SU-DHL-6 (cell line): ENCODE measurements around the gene RBM4B.

Source experiments
- H2AFZ ChIP-seq: fragments of 200-600 bp; sonication (generic); 2 replicates; pipeline ENCODE4 v1.6.1; 2014; ENCODE audit warnings: low read depth, mild to moderate bottlenecking, moderate library complexity, mixed read lengths, antibody characterized with exemption, low read length; ENCODE audit not compliant: severe bottlenecking
- H3F3A ChIP-seq: fragments of 200-600 bp; shearing (Covaris generic); 2 replicates; pipeline ENCODE4 v1.6.0; 2016; ENCODE audit warnings: antibody characterized with exemption, mild to moderate bottlenecking; ENCODE audit not compliant: insufficient read depth
- H3K27ac ChIP-seq: fragments of 200-600 bp; sonication (generic); 2 replicates; pipeline ENCODE4 v1.5.1; 2016; ENCODE audit warnings: low read depth, mild to moderate bottlenecking, low read length, moderate library complexity, mixed read lengths
- H3K27me3 ChIP-seq: fragments of 200-600 bp; sonication (generic), shearing (Covaris generic); 2 replicates; pipeline ENCODE4 v1.6.0; 2014; ENCODE audit warnings: mild to moderate bottlenecking, low read length
- H3K36me3 ChIP-seq: fragments of 200-600 bp; sonication (generic); 2 replicates; pipeline ENCODE4 v1.6.1; 2014; ENCODE audit warnings: mild to moderate bottlenecking, low read length, mixed read lengths
- H3K4me2 ChIP-seq: fragments of 300-600, 200-600 bp; shearing (Covaris generic), sonication (generic); 2 replicates; pipeline ENCODE4 v1.6.0; 2014; ENCODE audit warnings: low read length, low read depth, mild to moderate bottlenecking; ENCODE audit not compliant: poor library complexity, severe bottlenecking
- H3K4me3 ChIP-seq: fragments of 200-600 bp; sonication (generic); 2 replicates; pipeline ENCODE4 v1.5.1; 2014; ENCODE audit warnings: antibody characterized with exemption, low read length, mild to moderate bottlenecking, mixed read lengths; ENCODE audit not compliant: insufficient read depth, poor library complexity, severe bottlenecking
- H3K79me2 ChIP-seq: fragments of 200-600 bp; sonication (generic); 2 replicates; pipeline ENCODE4 v1.6.1; 2014; ENCODE audit warnings: mild to moderate bottlenecking, low read length, moderate library complexity; ENCODE audit not compliant: insufficient read depth
- H3K9ac ChIP-seq: fragments of 200-600 bp; sonication (generic); 2 replicates; pipeline ENCODE4 v1.7.0; 2014; ENCODE audit warnings: mild to moderate bottlenecking, low read length
- H3K9me2 ChIP-seq: fragments of 200-600 bp; sonication (generic); replicated peaks from 2 replicates; pipeline ENCODE4 v1.6.1; 2014; ENCODE audit warnings: low read length; ENCODE audit not compliant: insufficient read depth
- H3K9me3 ChIP-seq: fragments of 200-600 bp; sonication (generic); 2 replicates; pipeline ENCODE4 v1.6.1; 2014; ENCODE audit warnings: low read length, mixed read lengths; ENCODE audit not compliant: insufficient read depth
- H4K20me1 ChIP-seq: fragments of 200-600 bp; sonication (generic); 2 replicates; pipeline ENCODE4 v1.6.1; 2014; ENCODE audit warnings: low read depth, mild to moderate bottlenecking, antibody characterized with exemption, low read length, moderate library complexity, mixed read lengths
- EZH2phosphoT487 ChIP-seq: fragments of 200-600 bp; sonication (generic), shearing (Covaris generic); conservative IDR thresholded peaks from 2 replicates; pipeline ENCODE4 v1.6.1; 2018; ENCODE audit warnings: mild to moderate bottlenecking, antibody characterized with exemption, low read length, moderate library complexity, mixed read lengths
- TF ChIP-seq, protein P1 (sequence below): fragments of 200-600 bp; sonication (generic); IDR thresholded peaks from one replicate; pipeline ENCODE4 v1.5.1; 2017; ENCODE audit warnings: antibody characterized with exemption, mild to moderate bottlenecking, low read length, moderate library complexity; ENCODE audit not compliant: insufficient read depth, poor library complexity, severe bottlenecking

The RBM4B gene

GRCh38 chr11:66691311-66691980 lies 13.8 kb upstream of the RBM4B start:
- Histone ChIP-seq H3K36me3 (no peaks in the 10 kb centered on the region), H3K9ac (no peak overlapping the region), H3F3A (no peaks in the 10 kb centered on the region), H3K4me3 (no peak overlapping the region), H2AFZ (no peak overlapping the region), H3K9me3 (no peaks in the 10 kb centered on the region), H3K27me3 (no peaks in the 10 kb centered on the region), H3K27ac (no peak overlapping the region), H4K20me1 (no peaks in the 10 kb centered on the region), H3K4me2 (no peak overlapping the region), H3K9me2 (no peaks in the 10 kb centered on the region), H3K79me2 (no peaks in the 10 kb centered on the region)
- no peak for TF ChIP-seq EZH2phosphoT487
- TF ChIP-seq, protein P1, sequence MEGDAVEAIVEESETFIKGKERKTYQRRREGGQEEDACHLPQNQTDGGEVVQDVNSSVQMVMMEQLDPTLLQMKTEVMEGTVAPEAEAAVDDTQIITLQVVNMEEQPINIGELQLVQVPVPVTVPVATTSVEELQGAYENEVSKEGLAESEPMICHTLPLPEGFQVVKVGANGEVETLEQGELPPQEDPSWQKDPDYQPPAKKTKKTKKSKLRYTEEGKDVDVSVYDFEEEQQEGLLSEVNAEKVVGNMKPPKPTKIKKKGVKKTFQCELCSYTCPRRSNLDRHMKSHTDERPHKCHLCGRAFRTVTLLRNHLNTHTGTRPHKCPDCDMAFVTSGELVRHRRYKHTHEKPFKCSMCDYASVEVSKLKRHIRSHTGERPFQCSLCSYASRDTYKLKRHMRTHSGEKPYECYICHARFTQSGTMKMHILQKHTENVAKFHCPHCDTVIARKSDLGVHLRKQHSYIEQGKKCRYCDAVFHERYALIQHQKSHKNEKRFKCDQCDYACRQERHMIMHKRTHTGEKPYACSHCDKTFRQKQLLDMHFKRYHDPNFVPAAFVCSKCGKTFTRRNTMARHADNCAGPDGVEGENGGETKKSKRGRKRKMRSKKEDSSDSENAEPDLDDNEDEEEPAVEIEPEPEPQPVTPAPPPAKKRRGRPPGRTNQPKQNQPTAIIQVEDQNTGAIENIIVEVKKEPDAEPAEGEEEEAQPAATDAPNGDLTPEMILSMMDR = no peak

- no peaks in the 10 kb centered on the region for H3K9me2 ChIP-seq
- no peaks in the 10 kb centered on the region for H3K36me3 ChIP-seq
- no peaks in the 10 kb centered on the region for H3K9me3 ChIP-seq
- H3K4me2 ChIP-seq = no peak overlapping the region
- H3K79me2 ChIP-seq = no peaks in the 10 kb centered on the region
- H4K20me1 ChIP-seq = no peaks in the 10 kb centered on the region
- no peak overlapping the region for H3K27ac ChIP-seq
- TF ChIP-seq, protein P1 = no peak
- no peak for TF ChIP-seq EZH2phosphoT487
- H3K9ac ChIP-seq = no peak overlapping the region
- no peak overlapping the region for H2AFZ ChIP-seq
- no peaks in the 10 kb centered on the region for H3F3A ChIP-seq
- H3K27me3 ChIP-seq = no peaks in the 10 kb centered on the region
- H3K4me3 ChIP-seq = no peak overlapping the region
Measured at GRCh38 chr11:66689661-66690590, 12.2 kb upstream of the RBM4B start.

DNA sequence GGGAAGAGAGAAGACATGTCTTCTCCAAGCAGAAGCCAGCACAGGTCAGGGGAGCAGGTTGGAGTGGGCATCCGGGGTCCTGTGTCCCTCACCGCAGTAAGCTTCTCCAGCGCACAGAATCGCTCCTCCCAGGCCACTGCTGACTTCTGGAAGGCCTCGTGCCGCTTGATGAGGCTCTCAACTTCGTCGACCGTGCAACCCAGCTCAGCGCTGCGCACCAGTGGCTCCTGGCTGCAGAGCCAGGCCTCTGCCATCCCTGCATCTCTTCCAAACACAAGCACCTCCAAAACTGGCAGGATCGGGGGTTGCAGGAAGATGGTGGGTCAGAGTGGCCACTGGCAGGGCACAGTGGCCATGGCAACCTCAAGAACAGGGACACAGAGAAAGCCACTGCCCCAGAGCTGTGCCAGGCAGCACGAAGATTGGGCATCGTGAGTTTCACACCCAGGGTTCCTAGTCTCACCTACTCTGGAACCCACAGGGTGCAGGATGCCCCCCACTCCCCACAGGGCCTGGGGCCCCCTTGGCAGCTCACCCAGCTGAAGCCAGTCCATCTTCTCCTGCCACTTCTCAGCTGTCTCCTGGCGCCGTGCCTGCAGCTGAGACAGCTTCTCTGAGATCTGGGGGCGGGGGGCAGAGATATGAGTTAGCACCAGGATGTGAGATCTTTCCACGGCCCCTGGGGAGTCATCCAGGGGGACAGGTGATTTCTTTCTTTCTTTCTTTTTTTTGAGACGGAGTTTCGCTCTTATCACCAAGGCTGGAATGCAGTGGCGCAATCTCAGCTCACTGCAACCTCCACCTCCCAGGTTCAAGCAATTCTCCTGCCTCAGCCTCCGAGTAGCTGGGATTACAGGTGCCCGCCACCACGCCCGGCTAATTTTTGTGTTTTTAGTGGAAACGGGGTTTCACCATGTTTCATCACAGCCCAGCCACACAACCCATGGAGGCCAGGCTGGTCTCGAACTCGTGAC lies 11.2 kb upstream of the RBM4B start:
- TF ChIP-seq, protein P1 = no peak
- TF ChIP-seq EZH2phosphoT487 = no peak
- Histone ChIP-seq H3K4me3 (no peak overlapping the region), H3K9me3 (no peaks in the 10 kb centered on the region), H3K27ac (no peak overlapping the region), H3K9ac (no peak overlapping the region), H3K79me2 (no peaks in the 10 kb centered on the region), H3K27me3 (no peaks in the 10 kb centered on the region), H3F3A (no peaks in the 10 kb centered on the region), H2AFZ (no peak overlapping the region), H4K20me1 (no peaks in the 10 kb centered on the region), H3K4me2 (no peak overlapping the region), H3K9me2 (no peaks in the 10 kb centered on the region), H3K36me3 (no peaks in the 10 kb centered on the region)
